Measurements from ENCODE around the gene GPX3.

DNA sequence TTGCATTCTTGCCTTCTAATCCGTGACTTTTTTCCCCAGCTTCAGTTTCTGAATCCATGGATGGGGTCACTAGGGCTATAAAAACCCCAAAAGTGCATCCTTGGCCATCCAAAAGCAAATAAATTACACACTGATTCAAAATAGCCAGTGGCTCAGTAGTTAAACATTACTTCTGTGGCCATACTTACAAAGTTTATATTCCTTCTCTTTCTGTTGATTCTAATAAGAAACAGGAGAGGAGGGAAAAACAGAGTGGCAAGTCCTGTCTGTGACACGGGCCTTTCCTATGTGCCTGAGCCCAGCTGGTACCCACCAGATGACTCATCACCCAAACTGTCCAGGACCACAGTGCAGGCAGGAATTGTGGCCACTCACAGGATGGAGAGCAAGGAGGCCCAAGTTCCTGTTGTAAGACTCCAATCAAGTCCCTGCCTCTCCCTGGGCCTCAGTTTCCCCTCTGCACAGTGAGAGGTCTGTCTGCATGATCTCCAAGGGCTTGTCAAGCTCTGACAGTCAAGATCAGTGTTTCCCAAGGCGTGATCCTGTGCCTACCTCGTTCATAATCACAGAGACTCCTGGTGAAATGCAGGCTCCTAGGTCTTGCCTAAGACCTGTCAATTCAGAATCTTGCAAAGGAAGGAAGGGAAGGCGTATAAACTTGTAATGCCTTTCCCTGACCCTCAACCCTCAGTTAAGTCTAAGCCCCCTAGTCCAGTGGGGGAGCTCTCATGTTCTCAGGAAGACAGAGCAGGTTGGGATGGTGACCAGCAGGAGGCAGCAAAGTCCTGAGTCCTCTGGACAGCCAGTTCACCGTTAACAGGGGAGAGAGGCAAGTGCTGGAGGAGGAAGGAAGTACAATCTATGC lies 30.9 kb downstream of the GPX3 start:
- TF ChIP-seq FOXK2 (IDR thresholded peaks at IDR 0.05): no peak
- TF ChIP-seq BHLHE40 (IDR thresholded peaks at IDR 0.05; ENCODE audit: borderline replicate concordance): no peak
